Activated T-cell treated with anti-CD3 and anti-CD28 coated beads, Interleukin-2, amount 50 U/mL, for 48 hours (primary cell): ENCODE data around the gene PSMC6.
"Not testable (repeated sequence)": the region's sequence is repeated elsewhere in the genome, so short reads cannot be mapped to it uniquely, and the experiment has no call there.

Experiments
- DNase-seq, 2 experiments: peaks; one replicate each; pipeline ENCODE4 v3.0.0-alpha.2; 2020

Gene PSMC6

GRCh38 chr14:52723514-52724359 lies 16.7 kb downstream of the PSMC6 start:
- DNase-seq, result no peak

- no peak for DNase-seq
Measured at GRCh38 chr14:52724360-52724644, 17.3 kb downstream of the PSMC6 start.

- DNase-seq, result not testable (repeated sequence)
Measured at GRCh38 chr14:52727509-52727908, 20.5 kb downstream of the PSMC6 start.

GRCh38 chr14:52729035-52729434 lies 22.0 kb downstream of the PSMC6 start:
- DNase-seq, result not testable (repeated sequence)

GRCh38 chr14:52729585-52729924 lies 22.6 kb downstream of the PSMC6 start:
- DNase-seq, result no peak

GRCh38 chr14:52729925-52730708 lies 23.1 kb downstream of the PSMC6 start, which contains the start of gene STYX:
Gene STYX, plus strand, starts transcription at chr14:52730166. Its CDS starts 309 bp downstream, at chr14:52730475.
- peak; percentile 99 for DNase-seq

GRCh38 chr14:52730709-52731111 lies 23.7 kb downstream of the PSMC6 start:
- DNase-seq, result no peak

GRCh38 chr14:52733824-52734223 lies 26.8 kb downstream of the PSMC6 start:
- DNase-seq, result no peak

GRCh38 chr14:52735921-52736489 lies 29.0 kb downstream of the PSMC6 start:
- DNase-seq, result no peak

- no peak for DNase-seq
Measured at GRCh38 chr14:52738409-52738808, 31.4 kb downstream of the PSMC6 start.

GRCh38 chr14:52740751-52741150 lies 33.8 kb downstream of the PSMC6 start:
- no peak for DNase-seq

GRCh38 chr14:52741865-52742264 lies 34.9 kb downstream of the PSMC6 start:
- no peak for DNase-seq

- DNase-seq, result no peak
Measured at GRCh38 chr14:52748647-52749292, 41.8 kb downstream of the PSMC6 start.

- DNase-seq, result no peak
Measured at GRCh38 chr14:52755607-52756316, 48.8 kb downstream of the PSMC6 start.

- DNase-seq, result no peak
Measured at GRCh38 chr14:52759145-52759544, 52.1 kb downstream of the PSMC6 start.

GRCh38 chr14:52762923-52763322 lies 55.9 kb downstream of the PSMC6 start:
- DNase-seq, result not testable (repeated sequence)

- no peak for DNase-seq
Measured at GRCh38 chr14:52767058-52767833, 60.2 kb downstream of the PSMC6 start.

- DNase-seq, result no peak
Measured at GRCh38 chr14:52769887-52770286, 62.9 kb downstream of the PSMC6 start.

- no peak for DNase-seq
Measured at GRCh38 chr14:52776816-52777215, 69.8 kb downstream of the PSMC6 start.
